GM12873 (cell line): ENCODE measurements around the gene COL4A3.

Source experiments
- CTCF ChIP-seq: IDR thresholded peaks from 2 replicates; pipeline ENCODE4 v1.5.1; 2012; ENCODE audit warnings: low read depth, mild to moderate bottlenecking, moderate library complexity, low read length, control low read depth; ENCODE audit not compliant: insufficient read depth; ENCODE audit errors: missing control alignments

Gene COL4A3

GRCh38 chr2:227257820-227258219 is 93.4 kb downstream of the COL4A3 start:
- TF ChIP-seq CTCF = no peak

GRCh38 chr2:227260041-227260440 is 95.6 kb downstream of the COL4A3 start:
- TF ChIP-seq CTCF = no peak

GRCh38 chr2:227267410-227268115 is 103.1 kb downstream of the COL4A3 start:
- no peak for TF ChIP-seq CTCF

- no peak for TF ChIP-seq CTCF
Observed at GRCh38 chr2:227280895-227281294, 116.5 kb downstream of the COL4A3 start.

GRCh38 chr2:227285741-227286236 is 121.4 kb downstream of the COL4A3 start:
- TF ChIP-seq CTCF = no peak

GRCh38 chr2:227287771-227288170 is 123.3 kb downstream of the COL4A3 start:
- no peak for TF ChIP-seq CTCF

GRCh38 chr2:227292314-227292713 is 127.9 kb downstream of the COL4A3 start:
- no peak for TF ChIP-seq CTCF

GRCh38 chr2:227293531-227293930 is 129.1 kb downstream of the COL4A3 start:
- TF ChIP-seq CTCF = no peak
